ENCODE measurements around the gene HOMER3. TPM values are rescaled to one million over a fixed set of nuclear protein-coding genes. Genes with fewer than 3 reads are reported as not detected.
"Not testable (repeated sequence)": the region's sequence is repeated elsewhere in the genome, so short reads cannot be mapped to it uniquely, and the experiment has no call there.

HOMER3 gene
- polyA plus RNA-seq, 3 donors, result 45.1 to 88.1 (median 49.4) TPM

- Histone ChIP-seq H3K27ac (ENCODE audit: low read depth in 1 of 2, low read length in 2 of 2) (no peak overlapping the region), H3K36me3 (replicated peaks in 1 of 2; ENCODE audit: control insufficient read depth in 1 of 2, insufficient read depth in 2 of 2, low read length in 2 of 2) (no peaks in the 10 kb centered on the region), H3K4me2 (replicated peaks; ENCODE audit: extremely low read depth, low read length, poor library complexity, severe bottlenecking) (no peak overlapping the region), H3K27me3 (ENCODE audit: control insufficient read depth in 2 of 2, insufficient read depth in 2 of 2, low read length in 2 of 2) (no peaks in the 10 kb centered on the region), H3K79me2 (ENCODE audit: insufficient read depth, low read length) (no peaks in the 10 kb centered on the region), H3K4me1 (ENCODE audit: control insufficient read depth in 1 of 2, insufficient read depth in 2 of 2, low read length in 2 of 2) (no peaks in the 10 kb centered on the region), H2AFZ (ENCODE audit: insufficient read depth, low read depth, low read length, poor library complexity, severe bottlenecking) (no peak overlapping the region), H3K9me3 (replicated peaks in 1 of 2; ENCODE audit: control insufficient read depth in 1 of 2, insufficient read depth in 1 of 2, low read length in 2 of 2) (no peaks in the 10 kb centered on the region), H3K9ac (ENCODE audit: insufficient read depth, low read length, poor library complexity, severe bottlenecking) (no peak overlapping the region), H4K20me1 (ENCODE audit: insufficient read depth, low read length) (no peaks in the 10 kb centered on the region), H3K4me3 (replicated peaks in 1 of 3; ENCODE audit: low read depth in 2 of 3, low read length in 3 of 3) (no peak overlapping the region)
- DNase-seq, result no peak
- no peaks in the 10 kb centered on the region for H3K36me3 Mint-ChIP-seq
- H3K4me3 Mint-ChIP-seq, result no peak overlapping the region
- TF ChIP-seq CTCF (IDR thresholded peaks at IDR 0.05), result no peak
- intact Hi-C loops (cut with micrococcal nuclease), result no loop called here
- H3K27ac Mint-ChIP-seq, result no peak overlapping the region
- peaks cover 0 to 9% (median 1%) of the 10 kb centered on the region in 7 donors for H3K9me3 Mint-ChIP-seq
- peaks cover 3 to 7% (median 3%) of the 10 kb centered on the region in 3 donors for H3K27me3 Mint-ChIP-seq (ENCODE audit: low read depth in 3 of 3)
- H3K4me1 Mint-ChIP-seq, result no peaks in the 10 kb centered on the region
- WGBS (ENCODE audit: insufficient coverage), result 97% methylated on average over 2 of the region's 2 CpGs
Observed at GRCh38 chr19:18955042-18955441, 14.0 kb upstream of the HOMER3 start.

- H3K36me3 Mint-ChIP-seq, result no peaks in the 10 kb centered on the region
- peaks cover 0 to 9% (median 1%) of the 10 kb centered on the region in 7 donors for H3K9me3 Mint-ChIP-seq
- Histone ChIP-seq H3K27ac (ENCODE audit: low read depth in 1 of 2, low read length in 2 of 2) (no peak overlapping the region), H3K4me2 (replicated peaks; ENCODE audit: extremely low read depth, low read length, poor library complexity, severe bottlenecking) (no peak overlapping the region), H4K20me1 (ENCODE audit: insufficient read depth, low read length) (no peaks in the 10 kb centered on the region), H3K36me3 (replicated peaks in 1 of 2; ENCODE audit: control insufficient read depth in 1 of 2, insufficient read depth in 2 of 2, low read length in 2 of 2) (no peaks in the 10 kb centered on the region), H3K27me3 (ENCODE audit: control insufficient read depth in 2 of 2, insufficient read depth in 2 of 2, low read length in 2 of 2) (no peaks in the 10 kb centered on the region), H3K79me2 (ENCODE audit: insufficient read depth, low read length) (no peaks in the 10 kb centered on the region), H2AFZ (ENCODE audit: insufficient read depth, low read depth, low read length, poor library complexity, severe bottlenecking) (no peak overlapping the region), H3K9ac (ENCODE audit: insufficient read depth, low read length, poor library complexity, severe bottlenecking) (no peak overlapping the region), H3K9me3 (replicated peaks in 1 of 2; ENCODE audit: control insufficient read depth in 1 of 2, insufficient read depth in 1 of 2, low read length in 2 of 2) (no peaks in the 10 kb centered on the region), H3K4me1 (ENCODE audit: control insufficient read depth in 1 of 2, insufficient read depth in 2 of 2, low read length in 2 of 2) (no peaks in the 10 kb centered on the region), H3K4me3 (replicated peaks in 1 of 3; ENCODE audit: low read depth in 2 of 3, low read length in 3 of 3) (no peak overlapping the region)
- peaks cover 3 to 7% (median 3%) of the 10 kb centered on the region in 3 donors for H3K27me3 Mint-ChIP-seq (ENCODE audit: low read depth in 3 of 3)
- H3K4me1 Mint-ChIP-seq, result no peaks in the 10 kb centered on the region
- 94% methylated on average over 3 of the region's 3 CpGs for WGBS (ENCODE audit: insufficient coverage)
- intact Hi-C loops (cut with micrococcal nuclease), result no loop called here
- TF ChIP-seq CTCF (IDR thresholded peaks at IDR 0.05), result no peak
- no peak overlapping the region for H3K27ac Mint-ChIP-seq
- H3K4me3 Mint-ChIP-seq, result no peak overlapping the region
- no peak for DNase-seq
Observed at GRCh38 chr19:18954094-18954493, 13.1 kb upstream of the HOMER3 start.

- H4K20me1 ChIP-seq (ENCODE audit: insufficient read depth, low read length); H2AFZ ChIP-seq (ENCODE audit: insufficient read depth, low read depth, low read length, poor library complexity, severe bottlenecking); H3K4me1 ChIP-seq (ENCODE audit: control insufficient read depth in 1 of 2, insufficient read depth in 2 of 2, low read length in 2 of 2); DNase-seq; H3K79me2 ChIP-seq (ENCODE audit: insufficient read depth, low read length); H3K27ac ChIP-seq (ENCODE audit: low read depth in 1 of 2, low read length in 2 of 2); intact Hi-C loops (cut with micrococcal nuclease); H3K36me3 ChIP-seq (replicated peaks in 1 of 2; ENCODE audit: control insufficient read depth in 1 of 2, insufficient read depth in 2 of 2, low read length in 2 of 2); H3K4me1 Mint-ChIP-seq; H3K27me3 ChIP-seq (ENCODE audit: control insufficient read depth in 2 of 2, insufficient read depth in 2 of 2, low read length in 2 of 2); H3K36me3 Mint-ChIP-seq; H3K4me3 Mint-ChIP-seq; H3K9me3 ChIP-seq (replicated peaks in 1 of 2; ENCODE audit: control insufficient read depth in 1 of 2, insufficient read depth in 1 of 2, low read length in 2 of 2); H3K4me3 ChIP-seq (replicated peaks in 1 of 3; ENCODE audit: low read depth in 2 of 3, low read length in 3 of 3); H3K4me2 ChIP-seq (replicated peaks; ENCODE audit: extremely low read depth, low read length, poor library complexity, severe bottlenecking); H3K9ac ChIP-seq (ENCODE audit: insufficient read depth, low read length, poor library complexity, severe bottlenecking); H3K9me3 Mint-ChIP-seq; H3K27me3 Mint-ChIP-seq (ENCODE audit: low read depth in 3 of 3); H3K27ac Mint-ChIP-seq: not testable (repeated sequence)
- 83% methylated on average over 6 of the region's 17 CpGs for WGBS (ENCODE audit: insufficient coverage)
Observed at GRCh38 chr19:18952364-18953003, 11.5 kb upstream of the HOMER3 start.
